Tibial nerve (tissue), 3 donors: ENCODE data around the gene HNRNPF.

Source experiments
- CTCF ChIP-seq, 5 experiments: fragments of 200-600 bp in 3 of 5; fragments of 450-650 bp in 2 of 5; sonication (generic) in 3 of 5; IDR thresholded peaks; one replicate each; pipeline ENCODE4 v1.5.1; 2016 to 2019; ENCODE audit warnings: antibody characterized with exemption in 5 of 5, mild to moderate bottlenecking in 3 of 5, moderate library complexity in 2 of 5
- POLR2A ChIP-seq, 2 donors: fragments of 450-650 bp; IDR thresholded peaks; one replicate each; pipeline ENCODE4 v1.6.1; 2017; ENCODE audit warnings: antibody characterized with exemption in 2 of 2, mild to moderate bottlenecking in 2 of 2, moderate library complexity in 2 of 2

DNA sequence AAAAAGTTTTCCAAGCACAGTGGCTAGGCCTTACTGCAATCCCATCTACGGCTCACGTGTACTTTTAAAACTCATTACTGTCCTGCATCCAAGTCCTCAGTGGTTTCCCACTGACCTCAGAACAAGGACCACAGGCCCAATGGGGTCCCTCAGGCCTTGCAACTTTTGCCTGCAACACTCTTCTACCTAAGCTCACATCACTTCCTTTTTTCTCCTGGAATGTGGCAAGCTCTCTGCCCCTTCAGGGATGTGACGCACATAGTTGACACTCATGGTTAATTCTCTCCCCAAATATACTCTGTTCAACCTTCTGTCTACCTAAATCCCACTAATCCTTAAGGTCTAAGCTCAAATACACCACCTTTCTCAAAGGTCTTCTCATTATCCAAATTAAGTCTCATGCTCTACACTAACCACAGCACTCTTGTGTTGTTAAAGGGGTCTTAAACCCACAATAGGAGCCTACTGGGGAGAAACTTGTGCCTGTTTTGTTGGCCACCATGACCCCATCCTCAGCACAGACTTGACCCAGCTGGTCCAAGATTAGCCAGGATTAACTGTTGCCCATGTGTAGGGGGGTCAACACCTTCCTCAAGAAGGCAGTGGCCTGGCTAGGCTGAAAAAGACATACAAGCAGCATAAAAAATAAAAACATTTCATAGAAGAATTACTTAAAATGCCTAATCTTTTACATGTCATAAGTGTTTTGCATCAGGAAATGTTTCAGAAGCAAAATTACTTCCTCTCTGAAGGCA is 15.2 kb downstream of the HNRNPF start:
- TF ChIP-seq POLR2A (IDR thresholded peaks at IDR 0.05) (no peak), CTCF (IDR thresholded peaks at IDR 0.05) (no peak)
